IPS-15b (cell line): ENCODE results near the gene STAM2.
"Not testable (repeated sequence)": the region's sequence is repeated elsewhere in the genome, so short reads cannot be mapped to it uniquely, and the experiment has no call there.

Experiments
- H3K27me3 ChIP-seq: one replicate; pipeline ENCODE4 v1.6.1; 2013; ENCODE audit warnings: low read length; ENCODE audit not compliant: control insufficient read depth, insufficient read depth
- H3K36me3 ChIP-seq: one replicate; pipeline ENCODE4 v1.6.1; 2013; ENCODE audit warnings: low read length; ENCODE audit not compliant: control insufficient read depth, insufficient read depth
- H3K4me1 ChIP-seq: one replicate; pipeline ENCODE4 v1.6.1; 2013; ENCODE audit warnings: mild to moderate bottlenecking, low read length; ENCODE audit not compliant: control insufficient read depth, insufficient read depth
- H3K4me3 ChIP-seq: one replicate; pipeline ENCODE4 v1.5.1; 2013; ENCODE audit warnings: low read depth, low read length
- H3K9ac ChIP-seq: one replicate; pipeline ENCODE4 v1.6.1; 2013; ENCODE audit warnings: low read depth, mild to moderate bottlenecking, low read length
- H3K9me3 ChIP-seq: one replicate; pipeline ENCODE4 v1.6.1; 2013; ENCODE audit warnings: mild to moderate bottlenecking, low read length; ENCODE audit not compliant: control insufficient read depth, insufficient read depth

Gene STAM2

GRCh38 chr2:152099367-152100050 is 76.1 kb downstream of the STAM2 start:
- peaks cover 4% of the 10 kb centered on the region for H3K4me1 ChIP-seq
- H3K27me3 ChIP-seq: peaks cover 53% of the 10 kb centered on the region
- no peaks in the 10 kb centered on the region for H3K9me3 ChIP-seq
- peak overlapping the region; percentile 38 for H3K9ac ChIP-seq
- H3K36me3 ChIP-seq: no peaks in the 10 kb centered on the region
- H3K4me3 ChIP-seq: peak overlapping the region; percentile 56

DNA sequence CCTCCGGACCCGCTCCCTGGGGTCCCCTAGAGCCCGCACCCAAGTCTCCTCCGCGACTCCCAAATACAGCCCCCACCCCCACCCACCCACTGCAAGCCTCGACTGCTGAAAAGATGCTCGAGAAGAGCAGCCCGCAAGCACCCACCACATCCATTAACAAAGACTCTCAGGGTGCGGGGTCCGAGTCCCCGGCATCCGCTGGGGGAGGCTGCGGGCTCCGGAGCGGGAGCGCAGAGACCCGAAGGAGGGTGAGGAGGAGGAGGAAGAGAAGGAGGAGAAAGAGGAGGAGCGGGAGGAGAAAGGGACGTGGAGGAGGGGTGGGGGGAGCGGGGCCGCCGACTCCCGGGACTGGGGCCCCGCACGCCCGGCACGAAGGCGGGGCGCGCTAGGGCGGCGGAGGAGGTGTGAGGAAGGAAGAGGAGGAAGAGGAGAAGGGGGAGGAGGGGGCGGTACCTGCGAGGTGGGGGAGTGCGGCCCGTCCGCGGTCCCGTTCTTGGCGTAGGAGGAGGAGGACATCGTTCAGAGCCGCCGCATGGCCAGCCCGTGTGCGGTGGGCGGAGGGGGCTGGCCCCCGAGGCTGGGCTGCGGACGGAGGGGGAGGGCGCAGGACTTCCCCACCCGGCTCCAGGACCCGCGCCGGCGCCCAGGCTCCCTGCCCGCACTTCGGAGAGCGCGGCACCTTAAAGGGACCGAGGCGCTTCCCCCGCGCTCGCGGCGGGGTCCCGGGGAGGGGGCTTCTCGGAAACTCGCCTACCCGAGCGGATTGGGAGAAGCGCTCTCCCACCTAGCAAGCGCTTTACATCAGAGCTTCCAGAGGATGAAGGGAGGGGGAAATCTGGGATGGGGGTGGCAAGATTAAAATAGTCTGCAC is 76.8 kb downstream of the STAM2 start, which contains the start of gene CACNB4:
TSS of gene CACNB4 (minus strand) at position 549 of the 871 bp plus-strand sequence.
- H3K36me3 ChIP-seq: no peaks in the 10 kb centered on the region
- peak within 1 kb of the TSS; percentile 56 for H3K4me3 ChIP-seq
- H3K27me3 ChIP-seq: peaks cover 53% of the 10 kb centered on the region
- H3K9me3 ChIP-seq: no peaks in the 10 kb centered on the region
- H3K4me1 ChIP-seq: peaks cover 4% of the 10 kb centered on the region
- peak within 1 kb of the TSS; percentile 38 for H3K9ac ChIP-seq

- Histone ChIP-seq H3K36me3 (no peaks in the 10 kb centered on the region), H3K4me3 (peak overlapping the region; percentile 56), H3K4me1 (peaks cover 4% of the 10 kb centered on the region), H3K27me3 (peaks cover 53% of the 10 kb centered on the region), H3K9me3 (no peaks in the 10 kb centered on the region), H3K9ac (no peak overlapping the region)
Measured at GRCh38 chr2:152097801-152098495, 77.6 kb downstream of the STAM2 start.

DNA sequence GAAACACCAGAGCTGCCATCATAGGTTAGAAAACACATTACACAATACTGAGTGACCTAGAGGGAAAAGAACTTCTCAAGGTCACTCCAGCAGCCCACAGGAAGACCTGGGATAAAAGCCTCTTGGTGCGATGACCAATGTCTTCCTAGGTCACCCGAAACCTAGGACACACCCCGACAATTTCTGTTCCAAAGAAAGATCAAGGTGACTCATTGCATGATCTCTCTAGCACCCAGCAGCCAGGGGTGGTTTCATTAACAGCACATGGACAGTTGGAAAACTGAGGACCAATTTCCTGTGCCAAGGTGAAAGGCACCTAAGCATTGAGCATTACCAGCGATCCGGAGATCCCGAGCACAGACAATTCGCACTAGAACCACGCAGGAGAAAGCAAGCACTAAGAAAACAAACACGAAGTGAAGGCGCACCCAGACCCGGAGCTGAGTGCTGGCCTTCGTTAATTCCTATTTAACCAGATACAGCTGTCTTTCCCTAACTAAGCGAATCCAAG is 78.2 kb downstream of the STAM2 start:
- peak overlapping the region; percentile 56 for H3K4me3 ChIP-seq
- peaks cover 53% of the 10 kb centered on the region for H3K27me3 ChIP-seq
- no peaks in the 10 kb centered on the region for H3K9me3 ChIP-seq
- no peaks in the 10 kb centered on the region for H3K36me3 ChIP-seq
- H3K4me1 ChIP-seq: peaks cover 4% of the 10 kb centered on the region
- H3K9ac ChIP-seq: no peak overlapping the region

DNA sequence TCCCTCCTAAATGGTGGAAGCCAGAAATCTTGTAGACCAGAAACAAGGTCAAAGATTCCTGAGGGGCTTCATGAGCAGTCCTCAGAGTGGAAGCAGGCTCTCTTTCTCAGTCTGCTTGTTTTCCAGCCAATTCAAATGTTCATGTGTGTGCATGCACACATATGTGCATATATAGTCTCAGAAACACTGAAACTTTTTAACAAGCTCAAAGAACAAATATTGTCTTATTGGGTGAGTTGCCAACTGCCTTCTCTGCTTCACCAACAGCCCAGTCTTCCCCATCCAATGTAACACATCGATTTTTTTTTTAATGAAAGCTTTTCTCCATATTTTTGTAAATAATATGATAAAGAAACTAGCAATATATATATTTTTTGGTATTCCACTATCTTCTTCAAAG is 80.4 kb downstream of the STAM2 start:
- no peak overlapping the region for H3K9ac ChIP-seq
- H3K27me3 ChIP-seq: peaks cover 37% of the 10 kb centered on the region
- H3K4me1 ChIP-seq: peaks cover 4% of the 10 kb centered on the region
- no peaks in the 10 kb centered on the region for H3K9me3 ChIP-seq
- no peaks in the 10 kb centered on the region for H3K36me3 ChIP-seq
- no peak overlapping the region for H3K4me3 ChIP-seq

DNA sequence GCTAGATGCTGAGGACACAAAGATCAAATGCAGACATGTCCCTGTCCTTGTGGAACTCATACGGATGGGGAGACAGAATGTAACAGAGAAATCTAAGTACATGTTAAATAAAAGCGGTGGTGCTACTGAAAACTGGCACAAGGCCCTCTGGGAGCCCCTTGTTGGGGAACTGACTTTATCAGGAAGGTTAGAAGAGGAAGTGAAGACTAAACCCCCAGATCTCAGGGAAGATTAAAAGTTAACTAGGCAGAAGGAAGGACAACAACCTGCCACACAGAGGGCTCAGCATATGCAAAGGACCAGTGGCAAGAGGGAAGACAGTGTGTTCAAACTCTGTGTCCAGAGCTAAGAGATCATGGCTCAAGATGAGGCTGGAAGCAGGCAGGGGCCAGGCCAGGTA is 81.5 kb downstream of the STAM2 start:
- Histone ChIP-seq H3K27me3 (peaks cover 26% of the 10 kb centered on the region), H3K36me3 (no peaks in the 10 kb centered on the region)

GRCh38 chr2:152093464-152093863 is 82.1 kb downstream of the STAM2 start:
- H3K4me3 ChIP-seq: no peak overlapping the region
- H3K27me3 ChIP-seq: peaks cover 26% of the 10 kb centered on the region
- peaks cover 4% of the 10 kb centered on the region for H3K4me1 ChIP-seq
- H3K9me3 ChIP-seq: no peaks in the 10 kb centered on the region
- no peaks in the 10 kb centered on the region for H3K36me3 ChIP-seq
- H3K9ac ChIP-seq: no peak overlapping the region

More for the DNA sequence above, 81.5 kb downstream of the STAM2 start:
- Histone ChIP-seq H3K4me1 (peaks cover 4% of the 10 kb centered on the region), H3K4me3 (no peak overlapping the region), H3K9me3 (no peaks in the 10 kb centered on the region), H3K9ac (no peak overlapping the region)

DNA sequence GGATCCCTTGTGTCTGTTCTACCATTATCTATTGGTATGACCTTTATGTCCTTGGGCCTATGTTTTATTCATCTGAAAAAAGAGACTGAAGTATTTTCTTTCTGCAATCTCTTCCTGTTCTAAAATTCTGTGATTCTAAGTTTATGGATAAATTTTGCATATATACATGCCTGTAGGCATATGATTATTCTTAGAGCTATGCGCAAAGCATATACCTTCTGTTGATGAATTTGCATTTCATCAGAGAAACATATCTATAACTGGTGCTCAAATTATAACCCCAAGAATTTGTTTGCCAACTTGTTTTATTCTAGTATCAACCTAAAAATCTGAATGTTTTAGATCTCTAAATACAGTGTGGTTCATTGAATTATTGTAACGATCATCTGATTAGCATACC is 83.5 kb downstream of the STAM2 start:
- Histone ChIP-seq H3K9me3 (no peaks in the 10 kb centered on the region), H3K36me3 (no peaks in the 10 kb centered on the region), H3K9ac (no peak overlapping the region), H3K4me3 (no peak overlapping the region), H3K27me3 (peaks cover 14% of the 10 kb centered on the region), H3K4me1 (no peaks in the 10 kb centered on the region)

- not testable (repeated sequence) for H3K27me3 ChIP-seq, H3K9ac ChIP-seq, H3K4me1 ChIP-seq, H3K4me3 ChIP-seq, H3K9me3 ChIP-seq, H3K36me3 ChIP-seq
Measured at GRCh38 chr2:152090726-152091125, 84.8 kb downstream of the STAM2 start.

- no peaks in the 10 kb centered on the region for H3K9me3 ChIP-seq
- no peak overlapping the region for H3K9ac ChIP-seq
- no peaks in the 10 kb centered on the region for H3K27me3 ChIP-seq
- H3K4me1 ChIP-seq: no peaks in the 10 kb centered on the region
- no peaks in the 10 kb centered on the region for H3K36me3 ChIP-seq
- H3K4me3 ChIP-seq: no peak overlapping the region
Measured at GRCh38 chr2:152089238-152089637, 86.3 kb downstream of the STAM2 start.

DNA sequence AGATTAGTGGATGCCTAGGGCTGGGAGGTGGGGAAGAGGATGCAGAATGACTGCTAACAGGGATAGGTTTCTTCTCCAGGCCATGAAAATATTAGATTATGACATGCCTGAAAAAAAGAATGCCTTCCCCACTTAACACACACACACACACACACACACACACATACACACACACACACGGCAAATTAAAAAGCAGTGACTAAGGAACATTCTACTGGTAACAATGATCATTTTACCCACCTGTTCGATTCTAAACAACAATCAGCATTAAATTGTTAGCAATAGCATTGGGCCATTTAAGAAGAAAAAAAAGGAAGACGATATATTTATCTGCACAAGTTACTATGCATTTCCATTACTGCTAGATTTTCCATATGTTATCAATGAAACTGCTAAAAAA is 87.6 kb downstream of the STAM2 start:
- Histone ChIP-seq H3K36me3 (no peaks in the 10 kb centered on the region), H3K9me3 (no peaks in the 10 kb centered on the region), H3K4me1 (no peaks in the 10 kb centered on the region), H3K27me3 (no peaks in the 10 kb centered on the region), H3K9ac (no peak overlapping the region), H3K4me3 (no peak overlapping the region)
